GM23248 (cell line): ENCODE results near the gene DIP2C.

Experiments
- EZH2 ChIP-seq: fragments of 200-600 bp; sonication (generic); IDR thresholded peaks from 2 replicates; pipeline ENCODE4 v1.6.1; 2018; ENCODE audit warnings: antibody characterized with exemption, mild to moderate bottlenecking; ENCODE audit not compliant: insufficient read depth, poor library complexity, severe bottlenecking
- EZH2phosphoT487 ChIP-seq: fragments of 200-600 bp; sonication (generic); IDR thresholded peaks from 2 replicates; pipeline ENCODE4 v1.6.1; 2018; ENCODE audit warnings: antibody characterized with exemption, moderate library complexity, mild to moderate bottlenecking, low read depth; ENCODE audit not compliant: insufficient read depth

- TF ChIP-seq EZH2 (no peak), EZH2phosphoT487 (no peak)
Observed at GRCh38 chr10:369221-369683, 320.2 kb downstream of the DIP2C start.
